Activated T-helper 1 cell treated with anti-CD3 and anti-CD28 coated beads, Interleukin-12 subunit alpha, Interleukin-12 subunit beta, Interleukin-2, Interleukin-4 antibody, amounts not matched to agents 30 ng/mL and 10 ng/mL and 1 ng/mL, durations not matched to agents 14 hours and 24 hours and 36 hours (primary cell): ENCODE data around the gene SGPL1. TPM values are rescaled to one million over a fixed set of nuclear protein-coding genes. Genes with fewer than 3 reads are reported as not detected.
"Not testable (repeated sequence)": the region's sequence is repeated elsewhere in the genome, so short reads cannot be mapped to it uniquely, and the experiment has no call there.

Experiments used
- DNase-seq: peaks from one replicate; pipeline ENCODE4 v3.0.0; 2021; ENCODE audit warnings: low spot score
- H3K27ac Mint-ChIP-seq: one replicate; pipeline ENCODE4 v1.8.0; 2021; ENCODE audit warnings: mild to moderate bottlenecking, mixed read lengths
- H3K27me3 Mint-ChIP-seq: one replicate; pipeline ENCODE4 v1.8.0; 2022; ENCODE audit warnings: mild to moderate bottlenecking, moderate library complexity, mixed read lengths; ENCODE audit not compliant: insufficient read depth
- H3K36me3 Mint-ChIP-seq: one replicate; pipeline ENCODE4 v1.8.0; 2021; ENCODE audit warnings: low read depth, mixed read lengths
- H3K4me1 Mint-ChIP-seq: one replicate; pipeline ENCODE4 v1.8.0; 2021; ENCODE audit warnings: low read depth, mixed read lengths
- H3K4me3 Mint-ChIP-seq: one replicate; pipeline ENCODE4 v1.8.0; 2021; ENCODE audit warnings: mild to moderate bottlenecking, moderate library complexity, mixed read lengths
- H3K9me3 Mint-ChIP-seq: one replicate; pipeline ENCODE4 v1.8.0; 2021; ENCODE audit warnings: mixed read lengths
- intact Hi-C: fragments of 100-400 bp; cut with micrococcal nuclease; formaldehyde crosslinking; loops from one replicate; pipeline ENCODE4 v1.15.1; 2024
- total RNA-seq: library from RNA; stranded (reverse); gene quantifications from 2 replicates; pipeline ENCODE4 v1.2.3, GENCODE V29; 2022

SGPL1 gene
- total RNA-seq, 1 donor from 2014 or later: 79.0 TPM

- intact Hi-C loops: no loop called here
- peaks cover 4% of the 10 kb centered on the region for H3K9me3 Mint-ChIP-seq
Measured at GRCh38 chr10:70845256-70845655, 29.5 kb downstream of the SGPL1 start.

DNA sequence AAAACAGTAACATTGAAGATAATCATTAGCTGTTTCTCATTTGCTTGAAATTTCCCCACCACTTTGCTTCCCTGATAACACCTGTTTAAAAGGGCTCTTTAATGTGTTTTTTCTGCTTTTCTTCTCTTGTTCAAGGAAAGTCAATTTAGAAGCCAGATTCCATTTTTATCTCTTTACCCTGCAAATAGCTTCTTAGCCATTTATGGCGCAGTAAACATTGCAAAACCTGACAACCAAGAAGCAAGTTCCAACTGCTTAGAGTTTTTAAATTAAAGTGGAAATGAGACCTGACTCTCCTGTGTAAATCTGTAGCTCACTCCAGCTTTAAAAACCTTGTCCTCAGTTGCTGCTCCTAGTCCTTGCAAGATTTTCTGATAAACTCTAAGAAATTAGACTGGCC lies 30.1 kb downstream of the SGPL1 start:
- Mint-ChIP-seq H3K4me1 (peaks cover 9% of the 10 kb centered on the region), H3K27ac (no peak overlapping the region), H3K4me3 (no peak overlapping the region), H3K9me3 (peaks cover 4% of the 10 kb centered on the region), H3K36me3 (peaks cover 19% of the 10 kb centered on the region), H3K27me3 (no peaks in the 10 kb centered on the region)
- DNase-seq: no peak
- intact Hi-C loops: no loop called here

More at GRCh38 chr10:70845256-70845655, 29.5 kb downstream of the SGPL1 start:
- Mint-ChIP-seq H3K4me3 (no peak overlapping the region), H3K4me1 (peaks cover 12% of the 10 kb centered on the region), H3K36me3 (peaks cover 17% of the 10 kb centered on the region), H3K27ac (no peak overlapping the region), H3K27me3 (no peaks in the 10 kb centered on the region)
- DNase-seq: no peak

DNA sequence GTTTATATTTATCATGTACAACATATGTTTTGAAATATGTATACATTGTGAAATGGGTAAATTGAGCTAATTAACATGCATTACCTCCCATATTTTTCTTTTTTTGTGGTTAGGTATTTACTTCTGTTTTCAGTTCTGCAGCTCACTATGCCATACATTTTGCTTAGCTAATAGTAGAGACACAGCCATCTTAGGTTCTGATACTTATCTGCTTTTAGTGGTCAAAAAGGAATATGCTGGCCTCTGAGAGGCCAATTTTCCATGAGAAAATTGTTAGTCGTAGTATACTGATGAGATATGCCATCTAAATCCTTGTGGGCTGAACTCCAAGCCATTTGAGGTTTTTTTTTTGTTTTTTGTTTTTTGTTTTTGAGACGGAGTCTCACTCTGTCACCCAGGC lies 31.0 kb downstream of the SGPL1 start:
- intact Hi-C loops: no loop called here
- Mint-ChIP-seq H3K27me3 (no peaks in the 10 kb centered on the region), H3K36me3 (peaks cover 21% of the 10 kb centered on the region), H3K27ac (no peak overlapping the region), H3K9me3 (peaks cover 3% of the 10 kb centered on the region), H3K4me3 (no peak overlapping the region), H3K4me1 (peaks cover 7% of the 10 kb centered on the region)
- no peak for DNase-seq

DNA sequence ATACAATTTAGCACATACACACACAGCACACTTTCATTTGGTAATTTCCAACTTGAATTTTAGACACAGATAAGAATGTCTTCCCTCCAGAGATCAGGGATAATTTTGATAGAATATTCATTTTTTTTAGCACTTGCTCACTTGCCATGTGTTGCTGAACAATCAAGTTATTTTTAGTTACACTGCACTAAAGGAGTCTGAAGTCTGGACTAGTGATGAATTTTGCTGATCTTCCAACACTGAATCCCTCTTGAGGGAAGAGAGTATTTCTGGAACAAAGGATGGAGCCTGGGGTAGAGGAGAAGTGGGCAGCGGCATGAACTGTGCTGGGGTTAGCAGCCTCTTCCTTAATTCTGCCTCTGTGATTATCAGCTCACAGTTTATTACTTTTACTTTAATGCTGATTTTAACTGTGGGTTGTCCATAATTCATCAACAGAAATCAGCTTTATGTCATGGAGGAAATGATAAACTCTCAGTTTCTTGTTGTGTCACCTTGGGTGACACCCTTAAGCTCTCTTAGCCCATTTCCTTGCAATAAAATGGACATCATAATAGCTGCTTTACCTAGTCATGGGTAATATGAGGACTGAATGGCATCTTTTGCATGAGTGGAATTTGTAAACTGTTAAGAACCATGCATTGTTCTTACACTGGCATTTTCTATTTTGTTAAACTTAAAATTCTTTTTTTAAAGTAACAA lies 32.1 kb downstream of the SGPL1 start:
- H3K4me3 Mint-ChIP-seq: no peak overlapping the region
- H3K27ac Mint-ChIP-seq: no peak overlapping the region
- H3K27me3 Mint-ChIP-seq: no peaks in the 10 kb centered on the region
- no peaks in the 10 kb centered on the region for H3K9me3 Mint-ChIP-seq
- no peak for DNase-seq
- peaks cover 7% of the 10 kb centered on the region for H3K4me1 Mint-ChIP-seq
- intact Hi-C loops: loop anchor here (1.0 kb wide), 1 partner anchor 15 kb away; no protein-coding TSS in a partner anchor
- H3K36me3 Mint-ChIP-seq: peaks cover 17% of the 10 kb centered on the region

- Mint-ChIP-seq H3K36me3 (peaks cover 20% of the 10 kb centered on the region), H3K27me3 (no peaks in the 10 kb centered on the region), H3K27ac (no peak overlapping the region), H3K4me3 (no peak overlapping the region), H3K9me3 (no peaks in the 10 kb centered on the region), H3K4me1 (peaks cover 7% of the 10 kb centered on the region)
- no peak for DNase-seq
- intact Hi-C loops: no loop called here
Measured at GRCh38 chr10:70849582-70850016, 33.9 kb downstream of the SGPL1 start.

DNA sequence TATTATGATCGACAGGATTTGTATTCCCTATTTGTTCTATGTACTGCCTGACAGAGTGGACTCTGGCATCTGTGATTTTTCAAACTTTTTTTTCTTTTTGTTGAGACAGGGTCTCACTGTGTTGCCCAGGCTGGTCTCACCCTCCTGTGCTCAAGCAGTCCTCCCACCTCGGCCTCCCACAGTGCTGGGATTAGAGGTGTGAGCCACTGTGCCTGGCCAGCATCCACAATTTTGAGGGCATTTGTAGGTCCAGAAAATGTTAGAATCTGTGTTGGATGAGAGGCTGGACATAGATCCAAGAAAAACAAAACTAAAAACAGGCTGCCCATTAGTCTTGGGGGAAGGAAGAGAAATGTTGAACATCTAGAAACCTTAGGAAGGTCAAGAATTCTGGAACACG lies 34.3 kb downstream of the SGPL1 start:
- Mint-ChIP-seq H3K9me3 (no peaks in the 10 kb centered on the region), H3K36me3 (peaks cover 20% of the 10 kb centered on the region), H3K27me3 (no peaks in the 10 kb centered on the region), H3K4me3 (no peak overlapping the region), H3K4me1 (peaks cover 7% of the 10 kb centered on the region), H3K27ac (no peak overlapping the region)
- intact Hi-C loops: no loop called here
- no peak for DNase-seq

- Mint-ChIP-seq H3K27me3 (no peaks in the 10 kb centered on the region), H3K4me1 (peaks cover 11% of the 10 kb centered on the region), H3K27ac (no peak overlapping the region), H3K4me3 (no peak overlapping the region), H3K9me3 (no peaks in the 10 kb centered on the region), H3K36me3 (peaks cover 18% of the 10 kb centered on the region)
- DNase-seq: no peak
- intact Hi-C loops: no loop called here
Measured at GRCh38 chr10:70851597-70852475, 36.1 kb downstream of the SGPL1 start.

DNA sequence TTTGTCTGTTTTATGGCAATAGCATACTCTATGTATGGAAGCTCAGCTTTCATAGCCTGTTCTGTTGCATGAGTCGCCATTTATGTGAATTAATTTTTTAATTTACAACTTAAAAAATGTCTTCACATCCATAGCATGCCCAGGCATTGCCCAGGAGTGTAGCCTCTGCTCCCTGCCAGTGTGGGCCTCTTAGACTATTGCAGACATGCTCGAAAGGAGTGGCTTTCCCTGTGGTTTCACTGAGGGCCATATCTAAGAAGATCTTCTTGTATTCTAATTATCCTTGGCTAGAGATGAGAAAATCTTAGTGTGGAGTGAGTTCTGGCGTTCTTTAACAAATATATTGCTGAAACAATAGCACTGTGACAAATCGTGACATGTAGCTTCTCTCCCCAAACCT lies 37.3 kb downstream of the SGPL1 start:
- Mint-ChIP-seq H3K4me1 (peaks cover 12% of the 10 kb centered on the region), H3K4me3 (no peak overlapping the region), H3K27ac (no peak overlapping the region), H3K36me3 (peaks cover 19% of the 10 kb centered on the region), H3K27me3 (no peaks in the 10 kb centered on the region), H3K9me3 (no peaks in the 10 kb centered on the region)
- DNase-seq: no peak
- intact Hi-C loops: no loop called here

DNA sequence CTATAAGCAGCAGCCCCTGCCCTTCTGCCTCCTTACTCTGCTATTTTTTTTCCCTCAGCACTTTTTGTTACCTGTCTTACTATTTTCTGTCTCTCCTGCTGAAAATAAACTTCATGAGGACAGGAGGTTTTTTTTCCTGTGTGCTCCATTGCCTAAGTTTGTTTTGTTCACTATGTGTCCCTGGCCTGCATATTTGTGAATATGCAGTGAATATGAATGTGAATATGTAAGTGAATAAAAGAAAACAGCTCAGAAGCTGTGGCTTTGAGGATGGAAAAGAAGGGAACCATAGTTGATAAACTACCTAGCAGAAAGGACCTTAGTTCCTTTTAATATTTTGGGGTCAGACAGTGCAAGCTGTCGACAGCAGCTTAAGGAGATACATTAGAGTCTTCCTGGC lies 37.7 kb downstream of the SGPL1 start:
- no peak overlapping the region for H3K4me3 Mint-ChIP-seq
- no peaks in the 10 kb centered on the region for H3K27me3 Mint-ChIP-seq
- no peaks in the 10 kb centered on the region for H3K9me3 Mint-ChIP-seq
- peaks cover 12% of the 10 kb centered on the region for H3K4me1 Mint-ChIP-seq
- DNase-seq: no peak
- intact Hi-C loops: no loop called here
- no peak overlapping the region for H3K27ac Mint-ChIP-seq
- peaks cover 20% of the 10 kb centered on the region for H3K36me3 Mint-ChIP-seq

- no peak overlapping the region for H3K27ac Mint-ChIP-seq
Measured at GRCh38 chr10:70856454-70856853, 40.7 kb downstream of the SGPL1 start.

GRCh38 chr10:70858759-70859158 lies 43.0 kb downstream of the SGPL1 start:
- Mint-ChIP-seq H3K36me3 (peaks cover 31% of the 10 kb centered on the region), H3K4me3 (no peak overlapping the region), H3K27me3 (no peaks in the 10 kb centered on the region), H3K4me1 (peaks cover 16% of the 10 kb centered on the region), H3K9me3 (no peaks in the 10 kb centered on the region), H3K27ac (no peak overlapping the region)
- DNase-seq: no peak
- intact Hi-C loops: no loop called here

More at GRCh38 chr10:70856454-70856853, 40.7 kb downstream of the SGPL1 start:
- intact Hi-C loops: no loop called here
- Mint-ChIP-seq H3K4me1 (peaks cover 12% of the 10 kb centered on the region), H3K9me3 (no peaks in the 10 kb centered on the region), H3K27me3 (no peaks in the 10 kb centered on the region), H3K36me3 (peaks cover 30% of the 10 kb centered on the region), H3K4me3 (no peak overlapping the region)
- DNase-seq: no peak

- intact Hi-C loops: loop anchor here (5.0 kb wide), 1 partner anchor 44 kb away; the partner anchor contains the start of gene SGPL1
- Mint-ChIP-seq H3K36me3 (peaks cover 37% of the 10 kb centered on the region), H3K4me1 (peaks cover 29% of the 10 kb centered on the region)
- not testable (repeated sequence) for DNase-seq, H3K4me3 Mint-ChIP-seq, H3K27me3 Mint-ChIP-seq, H3K9me3 Mint-ChIP-seq, H3K27ac Mint-ChIP-seq
Measured at GRCh38 chr10:70861495-70862197, 45.9 kb downstream of the SGPL1 start.
